NCI-H748 treated with DMSO at 0.1 percent for 48 hours (cell line): ENCODE measurements around the gene ERFL.

Source experiments
- DNase-seq: peaks from one replicate; lab custom pipeline; 2025; lab: John Stamatoyannopoulos, UW

ERFL gene

DNA sequence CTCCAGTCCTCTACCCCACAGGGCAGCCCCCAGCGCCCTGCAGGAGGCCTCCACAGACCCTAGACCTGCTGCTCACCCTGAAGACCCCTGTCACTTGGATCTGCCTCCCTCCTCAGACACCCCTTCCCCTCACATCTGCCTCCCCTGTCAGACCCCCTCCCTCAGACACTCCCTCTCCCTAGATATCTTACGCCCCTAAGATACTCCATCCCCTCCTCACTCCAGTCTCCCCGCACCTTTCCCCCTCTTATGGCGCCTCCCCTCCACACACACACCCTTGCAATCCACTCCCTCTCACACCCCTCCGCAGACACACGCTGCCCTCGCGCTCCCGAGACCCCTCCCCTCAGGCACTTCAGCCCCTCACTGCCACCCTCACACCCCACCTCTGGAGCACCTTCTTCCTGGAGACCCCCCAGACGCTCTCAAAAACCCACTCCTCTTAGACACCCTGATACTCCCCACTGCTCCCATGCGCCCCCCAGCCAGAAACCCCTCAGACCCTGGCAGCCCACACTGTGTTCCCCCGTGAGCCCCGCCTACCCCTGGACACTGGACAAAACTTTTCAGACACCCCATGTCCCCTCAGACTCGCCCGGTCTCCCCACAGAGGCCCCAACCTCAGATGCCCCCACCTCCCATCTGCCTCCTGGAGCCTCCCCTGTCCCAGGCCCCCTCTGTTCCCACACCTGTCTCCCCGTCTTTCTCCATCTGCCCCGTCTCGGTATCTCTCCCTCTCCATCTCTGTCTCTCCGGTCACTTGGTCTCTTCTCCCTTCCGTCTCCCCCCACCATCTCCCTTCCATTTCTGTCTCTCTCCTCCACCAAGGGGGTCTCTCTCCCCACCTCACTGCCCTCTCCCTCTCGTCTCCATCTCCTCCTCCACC, 14.5 kb downstream of the ERFL start:
- no peak for DNase-seq

DNA sequence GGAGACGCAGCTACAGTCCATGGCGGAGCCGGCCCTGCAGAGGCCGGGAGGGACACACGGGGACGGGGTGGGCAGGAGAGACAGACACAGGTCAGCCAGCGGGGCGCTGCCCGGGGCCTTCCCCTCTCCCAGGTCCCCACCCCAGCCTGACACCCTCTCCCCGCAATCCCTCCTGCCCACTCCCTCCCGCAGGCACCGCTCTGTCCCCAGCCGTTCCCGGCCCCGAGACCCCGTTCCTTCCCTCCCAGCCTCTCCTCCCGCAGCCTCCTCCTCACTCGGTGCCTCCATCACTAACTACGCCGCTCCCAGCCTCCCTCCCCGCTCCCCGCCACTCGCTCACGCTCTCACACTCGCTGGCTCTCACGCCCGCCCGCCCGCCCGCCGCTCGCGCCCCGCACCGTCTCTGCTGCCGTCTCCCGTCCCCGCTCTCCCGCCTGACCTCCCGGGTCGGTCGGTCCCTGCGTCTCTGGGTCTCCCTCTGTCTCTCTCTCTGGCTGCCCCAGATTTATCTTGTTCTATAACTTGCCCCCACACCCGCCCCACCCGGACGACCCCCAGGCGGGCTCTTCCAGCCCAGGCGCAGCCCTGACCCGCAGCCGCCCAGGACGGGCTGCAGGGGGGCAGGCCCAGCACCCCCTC, 15.2 kb downstream of the ERFL start:
- no peak for DNase-seq

DNA sequence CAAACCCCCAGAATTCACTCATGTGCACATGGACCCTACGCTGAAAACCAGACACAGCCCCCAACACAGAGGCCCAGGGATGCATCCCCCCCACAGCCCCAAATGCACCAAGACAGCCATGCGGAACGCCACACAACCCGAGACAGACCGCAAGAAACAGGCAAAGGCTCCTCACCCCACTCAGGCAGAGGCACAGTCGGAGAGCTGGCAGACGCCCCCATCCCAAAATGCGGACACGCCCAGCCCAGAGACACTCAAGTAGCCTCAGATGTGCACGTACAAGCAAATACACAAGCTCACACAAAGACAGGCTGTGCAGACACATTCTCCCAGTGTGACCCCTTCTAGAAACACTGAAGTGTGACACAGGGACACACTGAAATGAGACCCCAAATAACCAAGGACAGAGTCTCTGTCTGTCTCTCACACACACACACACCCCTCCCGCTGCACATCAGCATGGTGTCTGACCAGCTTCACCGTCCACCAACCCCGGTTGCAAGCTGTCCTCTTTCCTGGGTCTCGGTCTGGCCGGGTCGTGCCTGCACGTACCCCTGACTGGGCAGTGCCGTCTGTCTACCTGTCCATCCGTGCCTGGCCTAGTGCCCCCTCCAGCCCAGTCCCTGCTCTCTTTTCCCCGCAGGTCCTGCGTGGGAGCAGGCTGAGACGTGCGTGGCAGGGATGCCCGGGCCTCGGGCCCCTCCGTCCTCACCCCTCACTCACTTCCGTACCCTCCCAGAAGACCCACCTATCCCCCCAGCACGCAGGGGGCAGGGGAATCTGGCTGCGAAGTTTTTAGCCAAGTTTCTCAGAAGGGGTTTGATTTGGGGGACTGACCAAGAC, 16.1 kb downstream of the ERFL start:
- no peak for DNase-seq

DNA sequence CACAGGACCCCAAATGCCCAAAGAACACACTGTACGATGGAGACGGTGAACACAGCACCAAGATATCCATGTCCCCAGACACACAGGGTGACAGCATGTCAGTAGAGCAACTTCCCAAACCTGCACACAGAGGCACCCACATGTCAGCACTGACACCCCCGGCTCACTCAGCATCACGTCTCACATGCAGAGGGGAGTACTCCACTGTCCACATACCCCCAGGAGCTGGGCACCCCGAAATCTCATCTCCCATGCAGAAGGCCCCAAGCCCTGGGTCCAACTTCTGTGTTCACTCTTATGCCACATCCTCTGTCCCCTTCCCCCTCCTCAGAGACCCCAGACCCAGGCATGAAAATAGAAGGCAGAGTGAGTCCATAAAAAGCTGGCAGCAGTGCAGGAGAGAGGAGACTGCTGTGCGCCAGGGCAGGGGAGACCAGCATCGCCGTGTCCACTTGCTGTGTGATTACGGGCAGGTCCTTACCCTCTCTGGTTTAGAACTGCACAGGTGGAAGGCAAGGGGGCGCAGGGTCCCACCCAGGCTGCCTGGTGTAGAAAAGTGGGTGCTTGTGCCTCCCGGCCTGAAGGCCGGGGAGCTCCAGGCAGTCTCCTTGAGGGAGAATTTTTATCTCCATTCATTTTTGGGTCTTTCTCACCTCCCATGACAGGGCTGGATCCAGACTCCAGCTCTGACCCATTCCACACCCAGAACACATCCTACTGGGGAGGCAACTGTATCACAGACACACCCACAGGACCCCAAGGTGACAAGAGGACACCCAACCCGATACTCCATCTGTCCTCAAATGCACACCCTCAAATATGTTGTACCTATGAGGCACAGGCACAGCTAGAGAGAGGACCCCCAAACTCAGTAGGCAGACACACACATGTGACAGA, 17.0 kb downstream of the ERFL start:
- DNase-seq = no peak

DNA sequence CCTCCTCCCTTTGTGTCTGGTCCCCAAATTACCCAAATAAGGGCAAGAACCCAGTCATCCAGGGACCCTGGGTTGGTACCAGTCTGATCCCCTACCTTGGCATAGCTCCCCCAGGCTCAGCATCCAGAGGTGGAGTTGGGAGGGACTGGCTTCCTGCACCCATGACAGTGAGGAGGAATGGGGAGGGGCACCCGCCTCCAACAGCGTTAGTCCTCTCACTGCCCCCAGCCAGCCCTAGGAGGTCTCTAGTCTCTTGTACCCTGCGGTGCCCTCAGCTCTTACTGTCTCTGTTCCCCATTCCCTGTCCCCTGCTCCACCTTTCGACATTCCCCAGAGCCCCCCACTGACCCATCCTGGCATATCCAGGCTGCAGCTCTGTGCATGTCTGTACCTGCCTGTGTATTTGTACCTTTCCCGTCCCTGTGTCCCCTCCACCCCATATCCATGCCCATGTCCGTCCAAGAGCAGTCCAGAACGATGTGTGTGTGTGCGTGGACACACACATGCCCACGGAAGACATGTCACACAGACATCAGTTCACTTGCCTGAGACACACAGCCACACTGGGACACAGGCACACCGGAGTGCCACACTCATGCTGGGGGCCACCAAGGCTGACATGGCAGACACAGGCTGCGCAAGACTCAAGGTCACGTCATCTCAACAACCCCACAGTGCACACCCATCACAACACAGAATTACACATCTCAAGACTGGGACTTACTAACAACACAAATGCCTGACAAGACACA, 17.8 kb downstream of the ERFL start:
- DNase-seq = no peak

DNA sequence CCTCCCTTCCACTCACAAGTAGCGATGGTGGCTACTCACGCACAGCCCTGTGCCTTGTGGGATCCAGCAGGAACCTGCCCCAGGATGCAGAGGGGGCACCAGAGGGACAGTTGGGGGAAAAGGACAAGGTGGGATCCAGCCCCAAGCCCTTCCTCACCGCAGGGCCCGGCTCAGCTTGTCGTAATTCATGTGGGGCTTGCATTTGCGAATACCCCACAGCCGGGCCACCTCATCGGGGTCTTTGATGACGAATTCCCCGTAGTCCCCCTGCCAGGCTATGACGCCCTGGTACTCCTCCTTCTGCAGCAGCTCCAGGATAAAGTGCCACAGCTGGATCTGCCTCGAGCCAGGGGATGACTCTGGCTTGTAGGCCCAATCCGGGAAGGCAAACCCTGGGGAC, 18.5 kb downstream of the ERFL start:
- DNase-seq = no peak

DNA sequence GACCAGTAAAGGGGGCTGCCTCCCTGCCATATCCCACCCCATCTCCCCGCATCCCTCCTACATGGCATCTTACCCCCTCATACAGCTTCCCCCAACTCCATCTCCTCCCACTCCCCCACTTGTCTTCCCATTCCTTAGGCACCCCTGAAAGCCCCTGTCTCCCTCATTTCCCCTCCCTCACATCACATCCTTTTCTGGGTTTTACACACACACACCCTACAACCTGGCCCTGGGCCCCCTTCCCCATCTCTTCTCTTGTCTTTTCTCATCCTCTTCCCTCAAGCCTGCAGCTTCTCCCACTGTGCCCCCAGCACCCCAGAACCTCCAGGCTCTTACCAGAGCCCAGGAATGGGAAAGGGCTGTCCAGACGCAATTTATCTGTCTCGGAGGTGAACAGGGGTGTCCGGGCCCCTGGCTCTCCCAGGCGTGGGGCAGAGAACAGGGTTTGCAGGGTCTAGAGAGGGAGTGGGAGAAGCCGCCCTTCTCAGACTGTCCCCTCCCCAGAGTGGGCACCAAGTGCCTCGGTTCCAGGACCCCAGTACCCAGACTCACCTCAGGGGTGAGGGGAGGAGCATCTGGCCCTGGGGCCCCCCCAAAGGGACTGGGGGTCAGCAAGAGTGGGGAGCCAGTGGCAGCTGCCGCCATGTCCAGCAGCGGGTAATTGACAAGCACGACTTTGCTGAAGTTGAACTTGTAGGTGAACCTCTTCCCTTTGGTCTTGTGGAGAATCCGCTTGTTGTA, 19.4 kb downstream of the ERFL start:
- no peak for DNase-seq

DNA sequence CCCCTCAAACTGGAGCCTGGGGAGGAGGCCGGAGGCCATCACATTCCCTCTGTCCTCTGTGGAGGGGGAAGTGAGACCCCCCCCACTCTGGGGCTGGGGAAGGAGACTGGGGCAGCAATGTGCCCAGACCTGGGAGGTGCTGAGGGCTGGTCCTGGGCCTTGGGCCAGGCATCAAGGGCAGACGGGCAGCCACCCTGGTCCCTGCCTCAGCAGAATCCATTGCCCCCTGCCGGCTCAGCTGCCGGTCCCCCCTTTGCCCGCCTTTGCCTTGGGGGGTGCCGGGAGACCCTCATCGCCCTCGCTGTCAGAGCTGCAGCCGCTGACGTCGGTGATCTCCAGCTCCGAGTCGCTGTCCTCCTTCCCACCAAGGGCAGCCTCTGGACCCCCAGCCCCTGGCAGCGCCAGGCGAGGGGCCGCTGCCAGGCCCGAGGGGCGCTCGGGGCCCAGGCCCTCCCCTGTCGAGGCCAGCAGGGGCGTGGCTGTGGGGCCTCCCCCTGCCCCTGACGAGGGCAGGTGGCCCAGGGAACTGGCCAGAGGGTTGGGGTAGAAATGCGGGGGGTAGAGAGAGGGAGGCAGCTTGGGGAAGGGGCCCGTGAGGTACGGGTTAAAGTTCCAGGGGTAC, 20.1 kb downstream of the ERFL start:
- DNase-seq = no peak

DNA sequence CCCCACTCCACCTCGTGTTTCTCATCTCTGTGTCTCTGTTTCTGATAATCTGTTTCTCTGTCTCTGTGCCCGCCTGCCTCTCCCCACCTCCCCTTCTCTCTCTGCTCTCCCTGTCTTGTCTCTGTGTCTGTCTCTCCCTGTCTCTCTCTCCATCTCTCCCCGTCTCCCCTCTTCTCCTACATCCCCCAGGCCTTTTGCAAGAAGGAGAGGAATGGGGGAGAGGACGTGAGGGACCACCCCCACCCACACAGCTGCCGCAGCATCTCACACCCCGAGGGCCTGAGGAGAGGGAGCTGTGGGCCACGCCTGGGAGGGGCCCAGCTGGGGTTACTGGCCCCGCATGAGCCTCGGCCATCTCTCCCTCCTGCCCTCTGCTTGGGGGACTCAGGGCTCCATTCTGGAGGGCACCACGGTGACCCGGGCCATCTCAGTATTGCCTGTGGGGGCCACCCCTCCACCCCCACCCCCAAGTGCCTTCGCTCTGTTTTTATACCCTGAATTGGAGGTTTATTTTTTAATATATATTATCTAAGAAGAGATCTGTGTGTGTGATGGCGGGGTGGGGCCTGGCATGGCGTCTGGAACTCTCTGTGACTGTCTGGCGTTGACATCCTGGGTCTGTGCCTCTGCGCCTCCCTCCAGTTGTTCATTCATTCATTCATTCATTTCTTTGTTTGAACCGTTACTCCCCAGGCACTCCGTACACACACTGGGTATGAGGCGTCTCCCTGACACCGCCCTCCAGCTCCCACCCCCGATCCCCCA, 21.2 kb downstream of the ERFL start:
- DNase-seq = no peak

DNA sequence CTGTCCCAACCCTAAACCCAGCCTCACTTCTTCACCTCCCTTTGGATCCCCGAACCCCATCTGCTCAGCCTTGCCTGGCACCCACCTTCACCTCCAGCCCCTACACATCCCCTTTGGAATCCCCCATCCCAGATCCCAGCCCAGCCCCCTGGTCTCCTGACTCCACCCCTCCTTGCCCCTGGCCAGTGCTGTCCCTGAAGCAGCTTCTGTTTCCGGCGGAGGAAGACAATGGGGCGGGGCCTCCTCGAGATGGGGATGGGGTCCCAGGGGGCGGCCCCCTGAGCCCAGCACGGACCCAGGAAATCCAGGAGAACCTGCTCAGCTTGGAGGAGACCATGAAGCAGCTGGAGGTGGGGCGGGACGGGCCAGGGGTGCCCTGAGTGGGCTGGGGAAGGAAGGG, 22.0 kb downstream of the ERFL start:
- no peak for DNase-seq

DNA sequence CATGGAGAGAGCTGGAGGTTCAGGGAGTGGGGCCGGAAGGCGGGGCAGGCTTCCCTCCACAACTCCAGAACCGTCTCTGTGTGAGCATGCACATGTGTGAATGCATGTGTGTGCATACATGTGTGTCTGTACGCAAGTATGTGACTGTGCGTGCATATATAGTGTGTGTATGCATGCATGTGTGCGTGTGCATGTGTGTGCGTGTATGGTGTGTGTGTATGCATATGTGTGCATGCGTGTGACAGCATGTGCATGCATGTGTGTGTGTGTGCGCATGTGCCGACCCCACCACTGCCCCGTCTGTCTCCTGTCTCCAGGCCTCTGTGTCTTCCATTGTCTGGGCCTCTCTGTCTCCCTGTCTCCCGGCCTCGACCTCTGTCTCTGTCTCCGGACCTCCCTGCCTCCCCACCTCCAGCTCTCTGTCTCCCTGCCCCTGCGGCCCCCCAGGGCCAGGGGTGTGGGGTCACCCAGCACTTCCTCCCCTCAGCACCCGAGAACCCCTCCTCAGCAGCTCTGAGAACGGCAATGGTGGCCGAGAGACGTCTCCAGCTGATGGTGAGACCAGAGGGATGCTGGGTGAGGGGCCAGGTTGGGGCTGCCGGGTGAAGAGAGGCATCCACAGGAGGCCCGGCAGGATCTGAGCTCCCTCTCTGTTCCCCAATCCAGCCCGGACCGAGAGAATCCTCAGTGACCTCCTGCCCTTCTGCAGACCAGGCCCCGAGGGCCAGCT, 22.8 kb downstream of the ERFL start:
- no peak for DNase-seq

DNA sequence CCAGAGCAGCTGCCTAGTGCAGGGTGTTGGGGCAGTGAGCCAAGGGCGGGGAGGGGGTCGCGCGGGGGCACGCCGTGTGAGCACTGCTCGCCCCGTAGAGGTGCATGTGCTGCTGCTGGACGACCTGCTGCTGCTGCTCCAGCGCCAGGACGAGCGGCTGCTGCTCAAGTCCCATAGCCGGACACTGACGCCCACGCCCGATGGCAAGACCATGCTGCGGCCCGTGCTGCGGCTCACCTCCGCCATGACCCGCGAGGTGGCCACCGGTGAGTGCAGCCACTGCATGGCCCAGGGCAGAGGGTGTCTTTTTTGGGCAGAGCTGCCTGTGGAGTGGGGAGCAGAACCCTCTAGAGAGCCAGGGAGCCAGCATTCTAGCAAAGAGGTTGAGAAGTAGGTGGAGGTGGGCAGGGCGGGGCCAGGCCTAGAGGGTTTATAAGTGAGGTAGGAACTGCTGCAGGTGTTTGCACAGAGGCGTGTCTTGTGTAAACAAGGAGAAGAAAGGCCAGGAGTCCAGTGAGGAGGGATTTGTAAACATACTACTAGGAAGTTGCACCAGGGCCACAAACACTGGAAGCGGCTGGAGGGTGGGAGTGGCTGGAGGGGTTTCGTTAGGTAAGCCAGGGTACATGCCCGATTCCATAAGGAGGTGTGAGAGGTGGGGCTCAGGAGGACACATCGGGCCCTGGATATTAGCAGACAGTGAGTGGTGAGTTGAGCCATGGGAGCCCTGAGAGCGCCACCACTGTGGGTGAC, 24.0 kb downstream of the ERFL start:
- DNase-seq = peak; percentile 100

DNA sequence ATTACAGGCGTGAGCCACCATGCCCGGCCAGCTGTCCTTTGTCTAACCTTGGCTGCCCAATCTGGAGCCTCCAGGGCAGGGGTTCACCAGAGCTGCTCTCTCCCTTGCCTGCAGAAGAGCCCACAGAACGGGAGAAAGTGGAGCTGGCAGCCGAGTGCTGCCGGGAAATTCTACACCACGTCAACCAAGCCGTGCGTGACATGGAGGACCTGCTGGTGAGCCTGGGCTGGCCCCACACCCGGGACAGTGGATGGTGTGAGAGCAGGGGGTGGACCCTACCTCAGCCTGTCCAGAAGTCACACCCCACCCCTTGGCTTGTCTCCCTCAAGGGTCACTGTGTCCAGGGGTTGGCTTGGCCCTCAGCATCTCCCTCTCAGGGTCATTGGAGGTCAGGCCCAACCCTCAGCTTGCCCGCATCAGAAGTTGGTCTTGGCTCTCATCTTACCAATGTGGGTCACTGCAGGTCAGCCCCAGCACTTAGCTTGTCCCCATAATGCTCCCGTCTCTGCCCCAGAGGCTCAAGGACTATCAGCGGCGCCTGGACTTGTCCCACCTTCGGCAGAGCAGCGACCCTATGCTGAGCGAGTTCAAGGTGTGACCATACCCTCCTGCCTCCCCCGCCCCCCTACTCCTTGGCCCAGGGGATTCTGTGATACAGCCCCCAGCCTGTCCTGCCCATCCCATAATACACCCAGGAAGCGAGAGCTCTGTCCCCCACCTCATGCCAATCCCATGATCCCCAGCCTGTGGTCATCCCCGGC, 24.9 kb downstream of the ERFL start:
- DNase-seq = no peak

DNA sequence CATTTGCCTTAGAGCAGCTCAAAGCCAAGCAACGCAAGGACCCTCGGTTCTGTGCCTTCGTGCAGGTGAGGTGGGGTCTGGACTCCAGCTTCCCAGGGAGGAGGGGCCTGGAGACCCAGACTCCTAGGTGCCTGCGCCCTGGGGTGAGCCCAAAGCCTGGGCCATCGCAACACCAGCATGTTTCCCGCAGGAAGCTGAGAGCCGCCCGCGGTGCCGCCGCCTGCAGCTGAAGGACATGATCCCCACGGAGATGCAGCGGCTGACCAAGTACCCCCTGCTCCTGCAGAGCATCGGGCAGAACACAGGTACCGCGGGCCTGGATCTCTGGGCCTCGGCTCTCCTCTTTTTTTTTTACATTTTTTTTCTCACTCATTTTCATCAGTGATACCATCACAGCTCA, 25.7 kb downstream of the ERFL start:
- DNase-seq = no peak

DNA sequence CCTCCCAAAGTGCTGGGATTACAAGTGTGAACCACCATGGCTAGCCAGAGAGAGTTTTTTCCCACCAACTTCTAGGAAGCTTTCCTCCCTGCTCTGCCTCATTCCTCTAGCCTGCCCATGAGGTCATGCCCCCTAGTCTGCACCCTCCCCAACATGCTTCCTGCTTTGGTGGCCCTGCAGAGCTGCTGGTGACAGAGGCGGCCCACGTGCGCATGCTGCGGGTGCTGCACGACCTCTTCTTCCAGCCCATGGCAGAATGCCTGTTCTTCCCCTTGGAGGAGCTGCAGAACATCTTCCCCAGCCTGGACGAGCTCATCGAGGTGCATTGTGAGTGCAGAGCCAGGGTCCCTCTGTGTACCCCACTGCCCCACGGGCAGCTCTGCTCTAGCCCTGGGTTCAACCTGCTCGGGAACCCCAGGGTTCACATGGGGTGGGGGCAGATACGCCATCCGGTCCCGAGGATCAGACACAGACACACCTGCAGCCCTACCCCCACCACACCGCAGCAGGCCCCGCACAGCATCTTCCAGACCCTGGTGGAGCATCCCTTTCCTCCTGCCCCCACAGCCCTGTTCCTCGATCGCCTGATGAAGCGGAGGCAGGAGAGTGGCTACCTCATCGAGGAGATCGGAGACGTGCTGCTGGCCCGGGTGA, 26.4 kb downstream of the ERFL start:
- DNase-seq = no peak

DNA sequence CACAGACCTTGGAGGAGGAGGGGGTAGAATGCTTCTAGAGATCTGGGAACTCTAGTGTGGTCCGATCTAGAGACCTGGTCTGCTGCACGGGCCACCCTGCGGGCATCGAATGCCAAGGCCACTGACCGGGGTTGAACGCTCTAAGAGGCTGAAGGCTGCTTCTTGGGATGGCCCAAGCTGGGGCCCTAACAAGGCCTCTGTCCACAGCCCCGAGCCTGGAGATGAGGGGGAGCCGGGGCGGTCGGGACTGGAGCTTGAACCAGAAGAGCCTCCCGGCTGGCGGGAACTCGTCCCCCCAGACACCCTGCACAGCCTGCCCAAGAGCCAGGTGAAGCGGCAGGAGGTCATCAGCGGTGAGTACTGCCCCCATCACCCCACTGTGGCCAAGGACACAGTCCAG, 30.0 kb downstream of the ERFL start:
- no peak for DNase-seq
